ENCODE data around the gene SYNE3.

Gene SYNE3

GRCh38 chr14:95477411-95478269 lies 38.8 kb downstream of the SYNE3 start:
- in situ Hi-C loops (cut with HindIII; ENCODE audit: low sequenced_read_pairs) = loop anchor here (10.0 kb wide), 1 partner anchor 67 kb away; no protein-coding TSS in a partner anchor

- in situ Hi-C loops (cut with HindIII; ENCODE audit: low sequenced_read_pairs) = loop anchor here (10.0 kb wide), 1 partner anchor 68 kb away; no protein-coding TSS in a partner anchor
Measured at GRCh38 chr14:95476747-95477146, 39.7 kb downstream of the SYNE3 start.

- in situ Hi-C loops (cut with HindIII; ENCODE audit: low sequenced_read_pairs) = loop anchor here (10.0 kb wide), 1 partner anchor 69 kb away; no protein-coding TSS in a partner anchor
Measured at GRCh38 chr14:95475540-95476240, 40.8 kb downstream of the SYNE3 start.

- in situ Hi-C loops (cut with HindIII; ENCODE audit: low sequenced_read_pairs) = loop anchor here (10.0 kb wide), 1 partner anchor 70 kb away; no protein-coding TSS in a partner anchor
Measured at GRCh38 chr14:95474941-95475340, 41.5 kb downstream of the SYNE3 start.

- in situ Hi-C loops (cut with HindIII; ENCODE audit: low sequenced_read_pairs) = loop anchor here (10.0 kb wide), 1 partner anchor 70 kb away; no protein-coding TSS in a partner anchor
Measured at GRCh38 chr14:95474486-95474885, 42.0 kb downstream of the SYNE3 start.

- in situ Hi-C loops (cut with HindIII; ENCODE audit: low sequenced_read_pairs) = loop anchor here (10.0 kb wide), 1 partner anchor 72 kb away; no protein-coding TSS in a partner anchor
Measured at GRCh38 chr14:95472819-95473251, 43.6 kb downstream of the SYNE3 start.

- in situ Hi-C loops (cut with HindIII; ENCODE audit: low sequenced_read_pairs) = loop anchor here (10.0 kb wide), 1 partner anchor 73 kb away; no protein-coding TSS in a partner anchor
Measured at GRCh38 chr14:95471476-95471875, 45.0 kb downstream of the SYNE3 start.

GRCh38 chr14:95471016-95471415 lies 45.4 kb downstream of the SYNE3 start:
- in situ Hi-C loops (cut with HindIII; ENCODE audit: low sequenced_read_pairs) = loop anchor here (10.0 kb wide), 1 partner anchor 74 kb away; no protein-coding TSS in a partner anchor

GRCh38 chr14:95469134-95469481 lies 47.3 kb downstream of the SYNE3 start:
- in situ Hi-C loops (cut with HindIII; ENCODE audit: low sequenced_read_pairs) = no loop called here

GRCh38 chr14:95468448-95469133 lies 47.9 kb downstream of the SYNE3 start:
- in situ Hi-C loops (cut with HindIII; ENCODE audit: low sequenced_read_pairs) = no loop called here

- in situ Hi-C loops (cut with HindIII; ENCODE audit: low sequenced_read_pairs) = no loop called here
Measured at GRCh38 chr14:95467657-95468056, 48.8 kb downstream of the SYNE3 start.

- in situ Hi-C loops (cut with HindIII; ENCODE audit: low sequenced_read_pairs) = no loop called here
Measured at GRCh38 chr14:95467232-95467631, 49.2 kb downstream of the SYNE3 start.
